ENCODE results near the gene TAF8.

The TAF8 gene

DNA sequence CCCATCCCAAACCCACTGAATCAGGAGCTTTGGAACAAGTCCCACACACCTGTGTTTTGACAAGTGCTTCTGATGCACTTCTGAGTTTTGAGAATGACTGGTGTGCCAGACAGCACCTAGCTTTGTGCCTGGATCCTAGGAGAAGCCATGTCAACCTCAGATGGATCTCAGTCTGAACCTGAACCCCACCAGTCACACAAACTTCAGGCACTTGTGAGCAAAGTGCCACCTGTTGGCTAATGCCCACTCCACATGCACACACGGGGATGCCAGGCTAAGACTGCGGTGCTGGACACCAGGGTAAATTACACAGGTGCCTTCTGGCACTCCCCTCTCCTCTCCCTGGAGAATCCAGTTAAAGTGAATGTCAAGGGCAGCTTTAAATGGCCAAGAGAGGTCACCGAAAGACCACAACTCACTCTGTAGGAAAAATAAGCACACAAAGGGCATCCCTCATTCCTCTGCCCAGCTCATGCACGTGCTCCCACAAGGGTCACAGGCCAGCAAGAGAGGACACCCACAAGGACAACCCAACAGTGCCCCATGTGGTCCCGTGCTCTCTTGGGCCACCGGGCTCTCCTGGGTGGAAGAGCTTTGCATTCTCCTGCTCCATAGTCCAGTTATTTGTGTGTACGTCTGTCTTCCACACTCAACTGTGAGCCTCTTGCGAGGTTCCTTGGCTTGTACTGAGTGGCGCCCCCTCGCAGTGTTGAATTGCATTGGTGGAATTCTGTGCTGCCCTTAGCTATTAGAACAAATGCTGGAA, 45.6 kb downstream of the TAF8 start:
- H2AFZ ChIP-seq (ENCODE audit: low read length) = no peak overlapping the region
- H3K27me3 ChIP-seq (ENCODE audit: insufficient read depth, low read length, poor library complexity, severe bottlenecking) = no peaks in the 10 kb centered on the region
- no peak overlapping the region for H3K4me3 ChIP-seq (ENCODE audit: low read length, poor library complexity, severe bottlenecking)
- no peaks in the 10 kb centered on the region for H4K20me1 ChIP-seq (ENCODE audit: insufficient read depth, low read length, poor library complexity, severe bottlenecking)
- no peaks in the 10 kb centered on the region for H3K4me1 ChIP-seq (ENCODE audit: insufficient read depth, low read length, poor library complexity, severe bottlenecking)
- no peak overlapping the region for H3K4me2 ChIP-seq (ENCODE audit: low read depth, low read length, poor library complexity, severe bottlenecking)
- H3K9ac ChIP-seq (ENCODE audit: low read depth, low read length, poor library complexity, severe bottlenecking) = no peak overlapping the region
- no peak for TF ChIP-seq EZH2phosphoT487 (IDR thresholded peaks at IDR 0.05; ENCODE audit: borderline replicate concordance)
- TF ChIP-seq, protein P1, sequence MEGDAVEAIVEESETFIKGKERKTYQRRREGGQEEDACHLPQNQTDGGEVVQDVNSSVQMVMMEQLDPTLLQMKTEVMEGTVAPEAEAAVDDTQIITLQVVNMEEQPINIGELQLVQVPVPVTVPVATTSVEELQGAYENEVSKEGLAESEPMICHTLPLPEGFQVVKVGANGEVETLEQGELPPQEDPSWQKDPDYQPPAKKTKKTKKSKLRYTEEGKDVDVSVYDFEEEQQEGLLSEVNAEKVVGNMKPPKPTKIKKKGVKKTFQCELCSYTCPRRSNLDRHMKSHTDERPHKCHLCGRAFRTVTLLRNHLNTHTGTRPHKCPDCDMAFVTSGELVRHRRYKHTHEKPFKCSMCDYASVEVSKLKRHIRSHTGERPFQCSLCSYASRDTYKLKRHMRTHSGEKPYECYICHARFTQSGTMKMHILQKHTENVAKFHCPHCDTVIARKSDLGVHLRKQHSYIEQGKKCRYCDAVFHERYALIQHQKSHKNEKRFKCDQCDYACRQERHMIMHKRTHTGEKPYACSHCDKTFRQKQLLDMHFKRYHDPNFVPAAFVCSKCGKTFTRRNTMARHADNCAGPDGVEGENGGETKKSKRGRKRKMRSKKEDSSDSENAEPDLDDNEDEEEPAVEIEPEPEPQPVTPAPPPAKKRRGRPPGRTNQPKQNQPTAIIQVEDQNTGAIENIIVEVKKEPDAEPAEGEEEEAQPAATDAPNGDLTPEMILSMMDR (conservative IDR thresholded peaks at IDR 0.05; ENCODE audit: low read length) = no peak; the same call in 1 of the 2 replicates
- no peaks in the 10 kb centered on the region for H3K36me3 ChIP-seq (ENCODE audit: insufficient read depth, low read length)
- H3F3A ChIP-seq (ENCODE audit: low read depth) = no peaks in the 10 kb centered on the region
- H3K9me2 ChIP-seq (replicated peaks; ENCODE audit: low read depth, low read length) = no peaks in the 10 kb centered on the region
- H3K9me3 ChIP-seq (ENCODE audit: insufficient read depth, low read depth, low read length) = no peaks in the 10 kb centered on the region
- no peaks in the 10 kb centered on the region for H3K79me2 ChIP-seq (ENCODE audit: insufficient read depth, low read length)

GRCh38 chr6:42099340-42100028, 49.2 kb downstream of the TAF8 start:
- no peak overlapping the region for H2AFZ ChIP-seq (ENCODE audit: low read length)
- no peak for TF ChIP-seq EZH2phosphoT487 (IDR thresholded peaks at IDR 0.05; ENCODE audit: borderline replicate concordance)
- TF ChIP-seq, protein P1 (conservative IDR thresholded peaks at IDR 0.05; ENCODE audit: low read length) = no peak
- H3K9me3 ChIP-seq (ENCODE audit: insufficient read depth, low read depth, low read length) = no peaks in the 10 kb centered on the region
- H3K27me3 ChIP-seq (ENCODE audit: insufficient read depth, low read length, poor library complexity, severe bottlenecking) = no peaks in the 10 kb centered on the region
- no peaks in the 10 kb centered on the region for H4K20me1 ChIP-seq (ENCODE audit: insufficient read depth, low read length, poor library complexity, severe bottlenecking)
- no peaks in the 10 kb centered on the region for H3K36me3 ChIP-seq (ENCODE audit: insufficient read depth, low read length)
- no peak overlapping the region for H3K4me3 ChIP-seq (ENCODE audit: low read length, poor library complexity, severe bottlenecking)
- H3K9ac ChIP-seq (ENCODE audit: low read depth, low read length, poor library complexity, severe bottlenecking) = no peak overlapping the region
- no peaks in the 10 kb centered on the region for H3K79me2 ChIP-seq (ENCODE audit: insufficient read depth, low read length)
- no peaks in the 10 kb centered on the region for H3F3A ChIP-seq (ENCODE audit: low read depth)
- H3K4me2 ChIP-seq (ENCODE audit: low read depth, low read length, poor library complexity, severe bottlenecking) = no peak overlapping the region
- no peaks in the 10 kb centered on the region for H3K9me2 ChIP-seq (replicated peaks; ENCODE audit: low read depth, low read length)
- peaks cover 6% of the 10 kb centered on the region for H3K4me1 ChIP-seq (ENCODE audit: insufficient read depth, low read length, poor library complexity, severe bottlenecking)

DNA sequence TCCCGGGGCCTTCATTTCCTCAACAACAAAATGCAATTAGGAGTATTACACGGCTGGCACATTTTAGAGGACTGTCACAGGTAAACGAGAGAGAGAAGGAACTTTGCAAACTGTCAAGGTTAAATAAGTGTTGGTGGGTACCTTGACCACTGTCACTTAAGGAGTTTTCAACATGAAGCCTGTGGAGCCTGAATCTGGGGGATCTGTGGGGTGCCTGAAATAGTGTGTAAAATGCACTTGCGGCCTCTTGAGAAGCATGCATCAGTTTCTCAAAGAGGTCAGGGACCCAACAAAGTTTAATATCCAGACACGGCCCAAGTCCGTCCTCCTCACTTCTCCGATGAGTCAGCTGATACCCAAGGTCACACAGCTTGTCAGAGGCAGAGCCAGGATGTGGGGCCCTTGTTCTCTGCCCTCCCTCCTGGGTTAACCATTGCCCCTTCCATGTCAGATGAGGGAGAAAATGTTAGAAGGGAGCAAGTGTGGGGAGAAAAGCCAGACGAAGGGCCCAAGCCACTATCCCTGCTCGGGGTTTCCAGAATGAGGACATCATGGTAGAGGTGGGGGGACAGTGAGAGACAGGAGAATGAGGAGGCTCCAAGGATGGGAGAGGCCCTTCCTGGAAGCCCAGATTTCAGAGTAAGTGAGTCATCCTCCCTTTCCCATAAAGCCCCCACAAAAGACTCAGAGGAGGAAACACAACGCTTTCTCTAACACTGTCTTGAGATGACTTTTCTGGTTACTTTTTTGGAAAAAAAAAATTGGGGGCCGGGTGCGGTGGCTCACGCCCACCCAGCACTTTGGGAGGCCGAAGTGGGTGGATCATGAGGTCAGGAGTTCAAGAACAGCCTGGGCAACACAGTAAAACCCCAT, 49.9 kb downstream of the TAF8 start:
- no peak overlapping the region for H2AFZ ChIP-seq (ENCODE audit: low read length)
- no peaks in the 10 kb centered on the region for H3F3A ChIP-seq (ENCODE audit: low read depth)
- peaks cover 9% of the 10 kb centered on the region for H3K4me1 ChIP-seq (ENCODE audit: insufficient read depth, low read length, poor library complexity, severe bottlenecking)
- no peak overlapping the region for H3K9ac ChIP-seq (ENCODE audit: low read depth, low read length, poor library complexity, severe bottlenecking)
- no peaks in the 10 kb centered on the region for H4K20me1 ChIP-seq (ENCODE audit: insufficient read depth, low read length, poor library complexity, severe bottlenecking)
- H3K9me2 ChIP-seq (replicated peaks; ENCODE audit: low read depth, low read length) = no peaks in the 10 kb centered on the region
- no peak for TF ChIP-seq EZH2phosphoT487 (IDR thresholded peaks at IDR 0.05; ENCODE audit: borderline replicate concordance)
- TF ChIP-seq, protein P1 (conservative IDR thresholded peaks at IDR 0.05; ENCODE audit: low read length) = no peak
- no peaks in the 10 kb centered on the region for H3K79me2 ChIP-seq (ENCODE audit: insufficient read depth, low read length)
- H3K9me3 ChIP-seq (ENCODE audit: insufficient read depth, low read depth, low read length) = no peaks in the 10 kb centered on the region
- H3K27me3 ChIP-seq (ENCODE audit: insufficient read depth, low read length, poor library complexity, severe bottlenecking) = no peaks in the 10 kb centered on the region
- no peak overlapping the region for H3K4me2 ChIP-seq (ENCODE audit: low read depth, low read length, poor library complexity, severe bottlenecking)
- H3K36me3 ChIP-seq (ENCODE audit: insufficient read depth, low read length) = no peaks in the 10 kb centered on the region
- no peak overlapping the region for H3K4me3 ChIP-seq (ENCODE audit: low read length, poor library complexity, severe bottlenecking)
